H1 (cell line): Measurements from ENCODE around the gene NCLN. TPM values are rescaled to one million over a fixed set of nuclear protein-coding genes. Genes with fewer than 3 reads are reported as not detected.
A peak's percentile ranks its signal among the peaks of the same experiment; 100 is the strongest.

Experiments used
- CTCF ChIA-PET: fragments of 300-600 bp; sonication (Branson Sonifier 250); formaldehyde crosslinking; loops from one replicate; lab custom pipeline; 2021; ENCODE audit not compliant: partially characterized antibody; lab: Charles Lee
- POLR2A ChIA-PET: fragments of 300-600 bp; sonication (Branson Sonifier 250); formaldehyde crosslinking; loops from one replicate; lab custom pipeline; 2021; ENCODE audit warnings: inconsistent platforms; ENCODE audit not compliant: partially characterized antibody; lab: Charles Lee
- DNase-seq, 2 experiments: peaks; one replicate each; pipeline versions ENCODE4 v3.0.0 to v3.0.0-alpha.2; 2010 to 2022; ENCODE audit warnings: low spot score in 2 of 2, low read depth in 1 of 2, mixed read lengths in 1 of 2
- FAIRE-seq: peaks from 2 replicates; lab custom pipeline; 2011; peaks lifted over from hg19 to GRCh38; lab: Jason Lieb, UNC
- H2AFZ ChIP-seq: 2 replicates; pipeline ENCODE4 v1.8.1; 2012; ENCODE audit warnings: low read length, inconsistent platforms
- H2AK5ac ChIP-seq: 2 replicates; pipeline ENCODE4 v1.6.1; 2013; ENCODE audit warnings: low read depth, low read length
- H2BK120ac ChIP-seq: replicated peaks from 2 replicates; pipeline ENCODE3; 2013; ENCODE audit warnings: low read depth, low read length, inconsistent platforms
- H2BK12ac ChIP-seq: 2 replicates; pipeline ENCODE4 v1.6.1; 2013; ENCODE audit warnings: low read depth, low read length
- H2BK15ac ChIP-seq: 2 replicates; pipeline ENCODE4 v1.6.1; 2013; ENCODE audit warnings: low read length
- H2BK20ac ChIP-seq: 2 replicates; pipeline ENCODE4 v1.6.1; 2013; ENCODE audit warnings: low read length
- H2BK5ac ChIP-seq: 2 replicates; pipeline ENCODE4 v1.6.1; 2013; ENCODE audit warnings: low read depth, low read length
- H3K14ac ChIP-seq: 2 replicates; pipeline ENCODE4 v1.6.1; 2013; ENCODE audit warnings: inconsistent platforms; ENCODE audit not compliant: insufficient read length
- H3K18ac ChIP-seq: 2 replicates; pipeline ENCODE4 v1.6.1; 2013; ENCODE audit warnings: low read length; ENCODE audit errors: extremely low read depth
- H3K23ac ChIP-seq: 2 replicates; pipeline ENCODE4 v1.6.1; 2013; ENCODE audit warnings: inconsistent platforms; ENCODE audit not compliant: insufficient read length
- H3K23me2 ChIP-seq: 2 replicates; pipeline ENCODE4 v1.6.1; 2013; ENCODE audit warnings: low read depth, low read length
- H3K27ac ChIP-seq: 2 replicates; pipeline ENCODE4 v1.6.1; 2011; ENCODE audit warnings: low read depth, low read length, inconsistent platforms
- H3K27me3 ChIP-seq, 4 experiments: replicated peaks in 1 of 4; 1 replicate in 1 of 4; 2 replicates in 3 of 4; pipeline versions ENCODE4 v1.6.1 to v1.8.1; 2011 to 2013; ENCODE audit warnings: low read length in 3 of 4, mild to moderate bottlenecking in 3 of 4, inconsistent platforms in 2 of 4, mixed read lengths in 2 of 4, moderate library complexity in 1 of 4; ENCODE audit not compliant: control insufficient read depth in 3 of 4, insufficient read depth in 3 of 4; ENCODE audit errors: extremely low read depth in 1 of 4
- H3K36me3 ChIP-seq, 4 experiments: 2 replicates each; pipeline versions ENCODE4 v1.6.1 to v1.8.1; 2011 to 2013; ENCODE audit warnings: mild to moderate bottlenecking in 4 of 4, low read length in 3 of 4, moderate library complexity in 2 of 4, control low read depth in 1 of 4, inconsistent platforms in 1 of 4; ENCODE audit not compliant: insufficient read depth in 4 of 4, control insufficient read depth in 2 of 4
- H3K4ac ChIP-seq: replicated peaks from 2 replicates; pipeline ENCODE3; 2013; ENCODE audit warnings: low read length, low read depth, mixed read lengths, inconsistent platforms; ENCODE audit not compliant: insufficient read length
- H3K4me1 ChIP-seq, 4 experiments: replicated peaks in 1 of 4; 1 replicate in 1 of 4; 2 replicates in 3 of 4; pipeline versions ENCODE4 v1.6.1 to v1.8.1; 2011 to 2013; ENCODE audit warnings: low read length in 3 of 4, inconsistent platforms in 2 of 4, mixed read lengths in 1 of 4; ENCODE audit not compliant: insufficient read depth in 4 of 4, control insufficient read depth in 3 of 4
- H3K4me2 ChIP-seq, 2 experiments: 2 replicates each; pipeline versions ENCODE4 v1.6.1 to v1.8.1; 2011 to 2013; ENCODE audit warnings: low read depth in 2 of 2, low read length in 2 of 2, control low read depth in 1 of 2, inconsistent platforms in 1 of 2, mild to moderate bottlenecking in 1 of 2; ENCODE audit not compliant: insufficient read depth in 1 of 2
- H3K4me3 ChIP-seq, 4 experiments: fragments of 200-600, 300-600 bp in 1 of 4; sonication (generic), shearing (Covaris generic), sonication (Bioruptor Twin) in 1 of 4; 2 replicates each; pipeline versions ENCODE4 v1.5.1 to v1.8.1; 2011 to 2016; ENCODE audit warnings: low read length in 4 of 4, low read depth in 3 of 4, control low read depth in 2 of 4, inconsistent platforms in 2 of 4, mild to moderate bottlenecking in 2 of 4, mixed read lengths in 1 of 4, moderate library complexity in 1 of 4; ENCODE audit not compliant: insufficient read depth in 2 of 4; ENCODE audit errors: extremely low read depth in 1 of 4
- H3K56ac ChIP-seq: replicated peaks from 2 replicates; pipeline ENCODE3; 2013; ENCODE audit warnings: low read depth, mild to moderate bottlenecking, mixed read lengths, low read length, inconsistent platforms; ENCODE audit not compliant: insufficient read length
- H3K79me1 ChIP-seq: 2 replicates; pipeline ENCODE4 v1.6.1; 2013; ENCODE audit warnings: low read depth, low read length, control low read depth
- H3K79me2 ChIP-seq, 2 experiments: 2 replicates each; pipeline versions ENCODE4 v1.6.1 to v1.8.1; 2012 to 2013; ENCODE audit warnings: low read length in 2 of 2, mild to moderate bottlenecking in 2 of 2, inconsistent platforms in 1 of 2; ENCODE audit not compliant: insufficient read depth in 2 of 2, control insufficient read depth in 1 of 2
- H3K9ac ChIP-seq, 4 experiments: replicated peaks in 1 of 4; 1 replicate in 1 of 4; 2 replicates in 3 of 4; pipeline versions ENCODE4 v1.6.1 to v1.8.1; 2011 to 2013; ENCODE audit warnings: low read depth in 3 of 4, low read length in 3 of 4, control low read depth in 2 of 4, mild to moderate bottlenecking in 2 of 4, moderate library complexity in 2 of 4, inconsistent platforms in 1 of 4; ENCODE audit errors: extremely low read depth in 1 of 4
- H3K9me3 ChIP-seq, 2 experiments: 2 replicates each; pipeline versions ENCODE4 v1.6.1 to v1.8.1; 2012 to 2013; ENCODE audit warnings: mild to moderate bottlenecking in 2 of 2, moderate library complexity in 2 of 2, control low read depth in 1 of 2, inconsistent platforms in 1 of 2, low read depth in 1 of 2, low read length in 1 of 2, mixed read lengths in 1 of 2; ENCODE audit not compliant: insufficient read depth in 2 of 2
- H4K20me1 ChIP-seq, 2 experiments: replicated peaks in 1 of 2; 2 replicates each; pipeline versions ENCODE3 to v1.8.1; 2011 to 2013; ENCODE audit warnings: inconsistent platforms in 2 of 2, low read length in 2 of 2, mild to moderate bottlenecking in 1 of 2; ENCODE audit not compliant: insufficient read depth in 2 of 2, control insufficient read depth in 1 of 2
- H4K5ac ChIP-seq: 2 replicates; pipeline ENCODE4 v1.6.1; 2013; ENCODE audit warnings: low read length, low read depth, mixed read lengths, inconsistent platforms; ENCODE audit not compliant: insufficient read length
- H4K8ac ChIP-seq: 2 replicates; pipeline ENCODE4 v1.8.0; 2013; ENCODE audit warnings: mild to moderate bottlenecking, moderate library complexity, low read length, inconsistent platforms; ENCODE audit not compliant: insufficient read depth; ENCODE audit errors: extremely low read depth
- H4K91ac ChIP-seq: replicated peaks from 2 replicates; pipeline ENCODE3; 2013; ENCODE audit warnings: low read length, mixed read lengths, inconsistent platforms; ENCODE audit not compliant: insufficient read length
- TAF1 ChIP-seq: IDR thresholded peaks from 2 replicates; pipeline ENCODE4 v1.6.1; 2011; ENCODE audit warnings: mild to moderate bottlenecking, low read depth, low read length
- TAF7 ChIP-seq: optimal IDR thresholded peaks from 2 replicates; pipeline ENCODE3; 2011; ENCODE audit warnings: low read depth, mild to moderate bottlenecking, inconsistent platforms, low read length, moderate library complexity, borderline replicate concordance
- TEAD4 ChIP-seq: IDR thresholded peaks from 2 replicates; pipeline ENCODE4 v1.6.1; 2012; ENCODE audit warnings: low read depth, low read length, inconsistent platforms, mixed read lengths
- WGBS, 2 experiments: shearing (Covaris generic) in 1 of 2; methylation state at CpG; one replicate each; pipeline versions ENCODE4 v1.1.6 to v1.1.7; 2013 to 2015; ENCODE audit warnings: low lambda C conversion rate in 2 of 2, mixed read lengths in 2 of 2, inconsistent platforms in 1 of 2, low coverage in 1 of 2, missing lambda C conversion rate in 1 of 2; ENCODE audit not compliant: insufficient replicate concordance in 2 of 2, insufficient coverage in 1 of 2, insufficient read length in 1 of 2; ENCODE audit errors: extremely low coverage in 1 of 2, missing lambda C conversion rate in 1 of 2; 5-methylcytosine and 5-hydroxymethylcytosine counted together
- polyA plus RNA-seq, 7 experiments: library from polyadenylated mRNA; depleted of rRNA in 3 of 7; stranded (reverse) in 5 of 7; unstranded in 2 of 7; fragments of >200 nt in 5 of 7; fragments of 200-250 nt in 2 of 7; gene quantifications; 1 replicate in 5 of 7; 2 replicates in 1 of 7; 4 replicates in 1 of 7; pipeline versions ENCODE4 v1.2.1 to v1.2.3, GENCODE V29; 2011 to 2013; ENCODE audit warnings: missing spikeins in 2 of 7, mixed read lengths in 2 of 7
- total RNA-seq: library from RNA; stranded (reverse); fragmentation: NEBNext Ultra II Directional; extraction: Animal tissue kit (Norgen Biotek cat#: 25700); gene quantifications from 2 replicates; pipeline ENCODE4 v1.2.1, GENCODE V29; 2021

NCLN gene
- total and polyA plus RNA-seq, 2 of the 8 experiments (the other 6 are each of a cell fraction or from before 2014, with no cell fraction given), result 89.2 to 103 TPM

- Histone ChIP-seq H3K27me3 (no peaks in the 10 kb centered on the region), H2AFZ (no peak within 1 kb of the TSS; the same call in 1 of the 2 replicates), H2BK15ac (no peak within 1 kb of the TSS), H3K9ac (no peak within 1 kb of the TSS), H2BK12ac (no peak within 1 kb of the TSS), H2AK5ac (no peak within 1 kb of the TSS), H3K27ac (no peak within 1 kb of the TSS), H3K23me2 (no peaks in the 10 kb centered on the region), H3K79me1 (no peaks in the 10 kb centered on the region), H2BK20ac (no peak within 1 kb of the TSS), H4K91ac (no peak within 1 kb of the TSS), H3K18ac (no peak within 1 kb of the TSS), H4K20me1 (no peaks in the 10 kb centered on the region), H2BK120ac (no peak within 1 kb of the TSS), H3K9me3 (no peaks in the 10 kb centered on the region), H4K5ac (no peak within 1 kb of the TSS), H2BK5ac (no peak within 1 kb of the TSS), H3K4me1 (no peaks in the 10 kb centered on the region), H3K79me2 (no peaks in the 10 kb centered on the region), H3K23ac (no peak within 1 kb of the TSS), H4K8ac (peak within 1 kb of the TSS; percentile 80; the same call in 1 of the 2 replicates), H3K4me2 (no peak within 1 kb of the TSS), H3K36me3 (no peaks in the 10 kb centered on the region), H3K4me3 (no peak within 1 kb of the TSS), H3K14ac (no peak within 1 kb of the TSS), H3K56ac (no peak within 1 kb of the TSS), H3K4ac (no peak within 1 kb of the TSS)
- ChIA-PET CTCF (no interaction called here), POLR2A (no interaction called here)
- DNase-seq, result no peak
- FAIRE-seq, result no peak
- no peak for TF ChIP-seq TAF7
- TF ChIP-seq TEAD4, result no peak
- no peak for TF ChIP-seq TAF1
- 95% methylated on average over 26 of the region's 42 CpGs; no CpG with 5 or more reads in 1 of the 2 experiments for WGBS, 2 experiments
These were observed 7.3 kb upstream of the NCLN start, which contains the start of gene S1PR4 for GRCh38 chr19:3178377-3178972. Gene S1PR4 (plus strand): TSS chr19:3178769. CDS start chr19:3178793, 24 bp downstream.
